ENCODE data around the gene KCTD2.

The KCTD2 gene

DNA sequence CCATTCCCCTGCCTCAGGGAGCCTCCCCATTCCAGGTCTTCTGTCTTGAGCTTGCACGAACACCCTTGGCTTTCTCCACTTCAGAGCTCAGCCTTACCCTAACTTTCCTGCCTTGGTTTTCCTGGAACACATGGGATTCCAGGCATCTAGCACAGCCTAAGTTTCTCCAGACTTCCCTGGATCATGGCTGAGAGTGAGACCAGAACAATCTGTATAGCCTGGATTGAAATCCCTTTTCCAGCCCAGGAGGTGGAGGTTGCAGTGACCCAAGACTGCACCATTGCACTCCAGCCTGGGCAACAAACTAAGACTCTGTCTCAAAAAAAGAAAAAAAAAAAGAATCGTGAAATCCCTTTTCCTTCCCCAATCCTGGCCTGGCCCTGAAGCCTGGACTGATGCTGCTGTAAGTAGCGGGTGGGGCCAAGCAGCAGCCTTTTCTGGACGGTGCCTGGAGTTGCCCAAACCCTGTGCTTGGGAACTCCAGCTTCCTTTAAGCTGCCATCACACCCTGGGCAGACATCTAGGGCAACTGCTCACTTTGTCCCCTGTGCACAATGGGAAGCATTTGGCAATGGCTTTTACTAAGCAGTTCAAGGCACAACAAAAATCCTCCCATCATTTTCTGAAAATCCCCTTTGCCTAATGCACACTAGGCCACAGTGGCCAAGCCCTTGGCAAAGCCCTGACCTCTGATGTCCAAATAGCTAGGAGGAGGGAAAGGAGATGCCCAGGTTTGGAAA lies 28.7 kb downstream of the KCTD2 start:
- Histone ChIP-seq H3K4me3 (replicated peaks; ENCODE audit: insufficient read depth, low read length) (no peak overlapping the region), H3K27ac (replicated peaks) (no peak overlapping the region), H3K27me3 (ENCODE audit: insufficient read depth, poor library complexity, severe bottlenecking) (no peaks in the 10 kb centered on the region)
- TF ChIP-seq, protein P1, sequence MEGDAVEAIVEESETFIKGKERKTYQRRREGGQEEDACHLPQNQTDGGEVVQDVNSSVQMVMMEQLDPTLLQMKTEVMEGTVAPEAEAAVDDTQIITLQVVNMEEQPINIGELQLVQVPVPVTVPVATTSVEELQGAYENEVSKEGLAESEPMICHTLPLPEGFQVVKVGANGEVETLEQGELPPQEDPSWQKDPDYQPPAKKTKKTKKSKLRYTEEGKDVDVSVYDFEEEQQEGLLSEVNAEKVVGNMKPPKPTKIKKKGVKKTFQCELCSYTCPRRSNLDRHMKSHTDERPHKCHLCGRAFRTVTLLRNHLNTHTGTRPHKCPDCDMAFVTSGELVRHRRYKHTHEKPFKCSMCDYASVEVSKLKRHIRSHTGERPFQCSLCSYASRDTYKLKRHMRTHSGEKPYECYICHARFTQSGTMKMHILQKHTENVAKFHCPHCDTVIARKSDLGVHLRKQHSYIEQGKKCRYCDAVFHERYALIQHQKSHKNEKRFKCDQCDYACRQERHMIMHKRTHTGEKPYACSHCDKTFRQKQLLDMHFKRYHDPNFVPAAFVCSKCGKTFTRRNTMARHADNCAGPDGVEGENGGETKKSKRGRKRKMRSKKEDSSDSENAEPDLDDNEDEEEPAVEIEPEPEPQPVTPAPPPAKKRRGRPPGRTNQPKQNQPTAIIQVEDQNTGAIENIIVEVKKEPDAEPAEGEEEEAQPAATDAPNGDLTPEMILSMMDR (IDR thresholded peaks at IDR 0.05; ENCODE audit: insufficient read depth, low read length) = no peak
- no peak for TF ChIP-seq SPI1 (IDR thresholded peaks at IDR 0.05; ENCODE audit: borderline replicate concordance, low read depth)
- TF ChIP-seq POLR2AphosphoS5 (IDR thresholded peaks at IDR 0.05; ENCODE audit: low read depth) = no peak
- TF ChIP-seq GABPA (IDR thresholded peaks at IDR 0.05; ENCODE audit: low read depth) = no peak
- TF ChIP-seq, protein P2, sequence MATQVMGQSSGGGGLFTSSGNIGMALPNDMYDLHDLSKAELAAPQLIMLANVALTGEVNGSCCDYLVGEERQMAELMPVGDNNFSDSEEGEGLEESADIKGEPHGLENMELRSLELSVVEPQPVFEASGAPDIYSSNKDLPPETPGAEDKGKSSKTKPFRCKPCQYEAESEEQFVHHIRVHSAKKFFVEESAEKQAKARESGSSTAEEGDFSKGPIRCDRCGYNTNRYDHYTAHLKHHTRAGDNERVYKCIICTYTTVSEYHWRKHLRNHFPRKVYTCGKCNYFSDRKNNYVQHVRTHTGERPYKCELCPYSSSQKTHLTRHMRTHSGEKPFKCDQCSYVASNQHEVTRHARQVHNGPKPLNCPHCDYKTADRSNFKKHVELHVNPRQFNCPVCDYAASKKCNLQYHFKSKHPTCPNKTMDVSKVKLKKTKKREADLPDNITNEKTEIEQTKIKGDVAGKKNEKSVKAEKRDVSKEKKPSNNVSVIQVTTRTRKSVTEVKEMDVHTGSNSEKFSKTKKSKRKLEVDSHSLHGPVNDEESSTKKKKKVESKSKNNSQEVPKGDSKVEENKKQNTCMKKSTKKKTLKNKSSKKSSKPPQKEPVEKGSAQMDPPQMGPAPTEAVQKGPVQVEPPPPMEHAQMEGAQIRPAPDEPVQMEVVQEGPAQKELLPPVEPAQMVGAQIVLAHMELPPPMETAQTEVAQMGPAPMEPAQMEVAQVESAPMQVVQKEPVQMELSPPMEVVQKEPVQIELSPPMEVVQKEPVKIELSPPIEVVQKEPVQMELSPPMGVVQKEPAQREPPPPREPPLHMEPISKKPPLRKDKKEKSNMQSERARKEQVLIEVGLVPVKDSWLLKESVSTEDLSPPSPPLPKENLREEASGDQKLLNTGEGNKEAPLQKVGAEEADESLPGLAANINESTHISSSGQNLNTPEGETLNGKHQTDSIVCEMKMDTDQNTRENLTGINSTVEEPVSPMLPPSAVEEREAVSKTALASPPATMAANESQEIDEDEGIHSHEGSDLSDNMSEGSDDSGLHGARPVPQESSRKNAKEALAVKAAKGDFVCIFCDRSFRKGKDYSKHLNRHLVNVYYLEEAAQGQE (IDR thresholded peaks at IDR 0.05; ENCODE audit: insufficient replicate concordance, low read depth) = no peak
- DNase-seq (ENCODE audit: low read depth in 1 of 2, low spot score in 1 of 2) = no peak

DNA sequence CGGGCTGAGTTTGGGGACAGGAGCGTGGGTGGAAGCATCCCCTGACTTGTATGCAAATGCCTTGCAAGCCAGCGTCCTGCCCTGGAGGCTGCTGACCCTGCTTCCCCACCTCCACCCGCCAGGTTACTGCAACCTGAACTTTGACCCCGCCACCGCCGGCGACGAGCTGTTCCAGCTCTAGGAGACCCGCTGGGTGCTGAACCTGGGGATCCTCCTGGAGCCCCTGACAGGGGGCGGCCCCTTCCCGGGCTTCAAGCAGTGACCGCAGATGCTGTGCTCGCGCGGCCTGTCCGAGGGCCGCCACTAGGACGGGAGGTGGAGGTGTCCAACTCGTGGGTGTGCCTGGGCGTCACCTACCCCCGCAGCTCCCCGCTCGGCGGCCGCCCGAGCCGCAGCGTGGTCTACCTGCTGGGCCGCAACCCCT lies 30.1 kb downstream of the KCTD2 start:
- no peak for DNase-seq (ENCODE audit: low read depth in 1 of 2, low spot score in 1 of 2)
- H3K27ac ChIP-seq (replicated peaks) = no peak overlapping the region
- no peak overlapping the region for H3K4me3 ChIP-seq (replicated peaks; ENCODE audit: insufficient read depth, low read length)
- TF ChIP-seq, protein P1 (IDR thresholded peaks at IDR 0.05; ENCODE audit: insufficient read depth, low read length) = no peak
- TF ChIP-seq, protein P2 (IDR thresholded peaks at IDR 0.05; ENCODE audit: insufficient replicate concordance, low read depth) = no peak
- TF ChIP-seq POLR2AphosphoS5 (IDR thresholded peaks at IDR 0.05; ENCODE audit: low read depth) = no peak
- TF ChIP-seq SPI1 (IDR thresholded peaks at IDR 0.05; ENCODE audit: borderline replicate concordance, low read depth) = no peak
- no peak for TF ChIP-seq GABPA (IDR thresholded peaks at IDR 0.05; ENCODE audit: low read depth)
- H3K27me3 ChIP-seq (ENCODE audit: insufficient read depth, poor library complexity, severe bottlenecking) = no peaks in the 10 kb centered on the region

DNA sequence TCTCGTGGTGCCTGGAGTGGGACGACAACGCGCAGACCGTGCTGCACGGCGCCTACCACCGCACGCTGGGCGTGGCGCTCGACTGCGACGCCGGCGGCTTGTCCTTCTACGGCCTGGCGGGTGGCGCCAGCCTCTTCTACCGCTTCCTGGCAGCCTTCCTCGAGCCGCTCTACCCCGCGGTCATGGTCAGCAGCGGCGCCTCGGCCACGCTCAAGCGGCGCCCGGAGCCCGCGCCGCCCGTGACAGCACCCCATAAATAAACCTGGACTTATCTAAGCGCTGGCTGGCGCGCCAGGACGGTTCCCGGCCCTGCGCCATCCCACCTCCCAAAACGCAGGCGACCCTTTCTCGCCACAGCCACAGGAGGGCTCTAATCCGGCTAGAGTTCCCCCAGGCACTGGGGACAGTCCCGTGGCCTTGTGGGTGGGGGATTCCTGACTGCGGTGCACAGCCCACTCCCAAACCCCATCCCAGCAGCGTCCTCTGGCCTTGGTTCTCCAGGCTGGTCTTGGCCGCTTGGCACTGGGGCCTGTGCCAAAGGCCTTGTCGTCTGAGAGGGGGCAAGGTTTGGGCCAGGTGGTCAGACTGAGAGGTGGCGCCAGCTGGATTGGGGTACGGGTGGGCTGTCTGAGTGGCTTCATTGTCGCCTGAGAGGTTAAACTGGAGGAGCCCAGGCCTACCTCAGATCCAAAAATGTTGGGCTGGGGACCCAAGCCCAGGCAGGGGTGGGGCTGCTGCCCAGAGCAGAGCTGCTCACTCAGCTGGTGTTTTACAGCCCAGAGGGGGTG lies 30.7 kb downstream of the KCTD2 start:
- TF ChIP-seq GABPA (IDR thresholded peaks at IDR 0.05; ENCODE audit: low read depth) = no peak
- no peak for TF ChIP-seq SPI1 (IDR thresholded peaks at IDR 0.05; ENCODE audit: borderline replicate concordance, low read depth)
- TF ChIP-seq, protein P1 (IDR thresholded peaks at IDR 0.05; ENCODE audit: insufficient read depth, low read length) = no peak
- TF ChIP-seq, protein P2 (IDR thresholded peaks at IDR 0.05; ENCODE audit: insufficient replicate concordance, low read depth) = no peak
- no peak for TF ChIP-seq POLR2AphosphoS5 (IDR thresholded peaks at IDR 0.05; ENCODE audit: low read depth)
- H3K27ac ChIP-seq (replicated peaks) = no peak overlapping the region
- no peak overlapping the region for H3K4me3 ChIP-seq (replicated peaks; ENCODE audit: insufficient read depth, low read length)
- DNase-seq (ENCODE audit: low read depth in 1 of 2, low spot score in 1 of 2) = peak in 1 of 2 experiments; percentile 31
- H3K27me3 ChIP-seq (ENCODE audit: insufficient read depth, poor library complexity, severe bottlenecking) = no peaks in the 10 kb centered on the region
